Endothelial cell of umbilical vein (primary cell): ENCODE data around the gene DNAI2. TPM values are rescaled to one million over a fixed set of nuclear protein-coding genes. Genes with fewer than 3 reads are reported as not detected.

Experiments used
- BruUV-seq: library from RNA; stranded (reverse); fragments of 400-500 nt; replicated peaks from 2 replicates; lab custom pipeline; 2021; lab: Mats Ljungman, UMichigan
- CTCF ChIA-PET: fragments of 300-600, 350-600 bp; sonication (Branson Sonifier 250); formaldehyde crosslinking; loops from one replicate; lab custom pipeline; 2021; ENCODE audit warnings: antibody characterized with exemption, inconsistent platforms; lab: Charles Lee
- POLR2A ChIA-PET: fragments of 300-600, 350-600 bp; sonication (Branson Sonifier 250); formaldehyde crosslinking; loops from one replicate; lab custom pipeline; 2021; ENCODE audit warnings: antibody characterized with exemption, inconsistent platforms; lab: Charles Lee
- DNase-seq: peaks from one replicate; pipeline ENCODE4 v3.0.0-alpha.2; 2011; ENCODE audit warnings: low read depth, low spot score
- FAIRE-seq: peaks from 2 replicates; lab custom pipeline; 2011; peaks lifted over from hg19 to GRCh38; lab: Jason Lieb, UNC
- H2AFZ ChIP-seq: 2 replicates; pipeline ENCODE4 v1.6.0; 2012; ENCODE audit warnings: low read depth, low read length, control low read depth, inconsistent platforms
- H3K27ac ChIP-seq: 2 replicates; pipeline ENCODE4 v1.5.1; 2011; ENCODE audit warnings: low read depth, mild to moderate bottlenecking, control low read depth, low read length, moderate library complexity; ENCODE audit not compliant: insufficient read depth
- H3K27me3 ChIP-seq, 2 experiments: 2 replicates each; pipeline versions ENCODE4 v1.6.0 to v1.6.1; 2011; ENCODE audit warnings: low read length in 2 of 2, mixed read lengths in 1 of 2; ENCODE audit not compliant: control insufficient read depth in 2 of 2, insufficient read depth in 2 of 2
- H3K36me3 ChIP-seq, 2 experiments: 2 replicates in 1 of 2; 3 replicates in 1 of 2; pipeline ENCODE4 v1.5.1; 2011; ENCODE audit warnings: low read length in 2 of 2, mild to moderate bottlenecking in 1 of 2, moderate library complexity in 1 of 2; ENCODE audit not compliant: control insufficient read depth in 2 of 2, insufficient read depth in 2 of 2; ENCODE audit errors: extremely low read depth in 1 of 2
- H3K4me1 ChIP-seq: 3 replicates; pipeline ENCODE4 v1.5.1; 2011; ENCODE audit warnings: mild to moderate bottlenecking, low read length; ENCODE audit not compliant: control insufficient read depth, insufficient read depth; ENCODE audit errors: extremely low read depth
- H3K4me2 ChIP-seq: 2 replicates; pipeline ENCODE4 v1.6.1; 2011; ENCODE audit warnings: low read length, control low read depth, mixed read lengths; ENCODE audit not compliant: insufficient read depth
- H3K4me3 ChIP-seq, 3 experiments: fragments of 200-600 bp in 1 of 3; sonication (generic), shearing (Covaris generic) in 1 of 3; replicated peaks in 1 of 3; 2 replicates each; pipeline ENCODE4 v1.5.1; 2011 to 2016; ENCODE audit warnings: control low read depth in 3 of 3, low read length in 3 of 3, mild to moderate bottlenecking in 2 of 3, inconsistent platforms in 1 of 3, low read depth in 1 of 3, moderate library complexity in 1 of 3; ENCODE audit not compliant: insufficient read depth in 1 of 3
- H3K79me2 ChIP-seq: 2 replicates; pipeline ENCODE4 v1.6.0; 2012; ENCODE audit warnings: low read length, inconsistent platforms; ENCODE audit not compliant: control insufficient read depth, insufficient read depth
- H3K9ac ChIP-seq: replicated peaks from 2 replicates; pipeline ENCODE3; 2011; ENCODE audit warnings: low read length, control low read depth; ENCODE audit not compliant: insufficient read depth; ENCODE audit errors: extremely low read depth
- H3K9me1 ChIP-seq: replicated peaks from 3 replicates; pipeline ENCODE4 v1.6.0; 2011; ENCODE audit warnings: mild to moderate bottlenecking, low read length; ENCODE audit not compliant: control insufficient read depth, insufficient read depth; ENCODE audit errors: extremely low read depth
- H3K9me3 ChIP-seq: replicated peaks from 2 replicates; pipeline ENCODE4 v1.5.1; 2012; ENCODE audit warnings: low read length, inconsistent platforms; ENCODE audit not compliant: control insufficient read depth, insufficient read depth
- H4K20me1 ChIP-seq: replicated peaks from 2 replicates; pipeline ENCODE3; 2011; ENCODE audit warnings: mild to moderate bottlenecking, low read length; ENCODE audit not compliant: control insufficient read depth, insufficient read depth; ENCODE audit errors: extremely low read depth
- EZH2 ChIP-seq: IDR thresholded peaks from 2 replicates; pipeline ENCODE4 v1.6.1; 2012; ENCODE audit warnings: borderline replicate concordance, low read depth, mild to moderate bottlenecking, moderate library complexity, low read length, inconsistent platforms; ENCODE audit not compliant: severe bottlenecking
- FOS ChIP-seq: IDR thresholded peaks from 2 replicates; pipeline ENCODE4 v1.6.1; 2011; ENCODE audit warnings: mild to moderate bottlenecking, low read length, moderate library complexity, borderline replicate concordance; ENCODE audit not compliant: insufficient read depth
- GATA2 ChIP-seq: IDR thresholded peaks from 2 replicates; pipeline ENCODE4 v1.7.0; 2011; ENCODE audit warnings: low read depth, mild to moderate bottlenecking, moderate library complexity, mixed read lengths, low read length; ENCODE audit not compliant: insufficient read length, insufficient read depth
- JUN ChIP-seq: IDR thresholded peaks from 2 replicates; pipeline ENCODE4 v1.6.1; 2011; ENCODE audit warnings: borderline replicate concordance, low read depth; ENCODE audit not compliant: insufficient read length, insufficient read depth
- MAX ChIP-seq: IDR thresholded peaks from 2 replicates; pipeline ENCODE4 v1.6.1; 2011; ENCODE audit not compliant: insufficient read depth, insufficient read length
- POLR2A ChIP-seq: IDR thresholded peaks from 2 replicates; pipeline ENCODE4 v1.6.1; 2012; ENCODE audit warnings: low read depth, mild to moderate bottlenecking, control low read depth, low read length
- POLR2AphosphoS5 ChIP-seq: IDR thresholded peaks from 2 replicates; pipeline ENCODE4 v1.6.1; 2012; ENCODE audit warnings: low read depth, mild to moderate bottlenecking, control low read depth, low read length, moderate library complexity; ENCODE audit not compliant: insufficient read depth
- dilution Hi-C: fragments of 300-500 bp; cut with MboI; formaldehyde crosslinking; loops from one replicate; pipeline ENCODE4 v1.15.0; 2019; ENCODE audit warnings: low sequenced_read_pairs; ENCODE audit not compliant: extremely low pct_ligation_motif_present
- intact Hi-C: fragments of 100-400 bp; cut with micrococcal nuclease; formaldehyde crosslinking; loops from one replicate; pipeline ENCODE4 v1.10.0; 2022
- polyA plus RNA-seq, 4 experiments: library from polyadenylated mRNA; depleted of rRNA in 3 of 4; stranded (reverse) in 3 of 4; unstranded in 1 of 4; fragments of >200 nt; gene quantifications; 2 replicates each; pipeline versions ENCODE4 v1.2.1 to v1.2.3, GENCODE V29; 2011 to 2012; ENCODE audit warnings: missing spikeins in 1 of 4
- total RNA-seq: library from RNA; stranded (reverse); gene quantifications from 2 replicates; pipeline ENCODE4 v1.2.3, GENCODE V29; 2021

The DNAI2 gene
- total and polyA plus RNA-seq, 2 donors (not counting 3 experiments of a cell fraction or from before 2014, with no cell fraction given): not detected

GRCh38 chr17:74332763-74333283, 58.8 kb downstream of the DNAI2 start:
- Histone ChIP-seq H3K27me3 (no peaks in the 10 kb centered on the region), H3K9me3 (no peaks in the 10 kb centered on the region), H3K4me1 (no peaks in the 10 kb centered on the region), H3K79me2 (no peaks in the 10 kb centered on the region), H3K9me1 (no peaks in the 10 kb centered on the region), H3K27ac (no peak overlapping the region), H3K9ac (no peak overlapping the region), H3K4me2 (no peak overlapping the region), H4K20me1 (no peaks in the 10 kb centered on the region), H3K36me3 (no peaks in the 10 kb centered on the region), H2AFZ (no peak overlapping the region), H3K4me3 (no peak overlapping the region)
- no peak for TF ChIP-seq POLR2AphosphoS5
- no peak for TF ChIP-seq GATA2
- TF ChIP-seq FOS: no peak
- TF ChIP-seq MAX: no peak
- no peak for TF ChIP-seq EZH2
- no peak for TF ChIP-seq JUN
- TF ChIP-seq POLR2A: no peak
- dilution Hi-C loops: no loop called here
- no peak for DNase-seq
- no TSS peak for BruUV-seq
- intact Hi-C loops: no loop called here
- CTCF ChIA-PET: interaction anchor here (1.5 kb wide), 1 partner anchor 46 kb away, joined by 4 read pairs; no protein-coding TSS in a partner anchor
- POLR2A ChIA-PET: no interaction called here
- no peak for FAIRE-seq
